Activated CD8-positive, alpha-beta memory T cell treated with anti-CD3 and anti-CD28 coated beads, Interleukin-2, amount 10 ng/mL, durations not matched to agents 7 days and 5 days (primary cell): ENCODE results near the gene TNFAIP8L1. TPM values are rescaled to one million over a fixed set of nuclear protein-coding genes. Genes with fewer than 3 reads are reported as not detected.
"Not testable (repeated sequence)": the region's sequence is repeated elsewhere in the genome, so short reads cannot be mapped to it uniquely, and the experiment has no call there.

Experiments used
- ATAC-seq: fragments of 150-1000 bp; cut with Tn5 transposase; one replicate; pipeline ENCODE4 v1.10.0; 2021; ENCODE audit warnings: moderate library complexity
- CTCF ChIA-PET: fragments of 350-600 bp; sonication (Branson Sonifier 250); formaldehyde crosslinking; loops from one replicate; lab custom pipeline; 2021; ENCODE audit warnings: antibody characterized with exemption; lab: Charles Lee
- DNase-seq: peaks from one replicate; pipeline ENCODE4 v3.0.0-alpha.2; 2020
- H3K27ac Mint-ChIP-seq: one replicate; pipeline ENCODE4 v1.8.0; 2021; ENCODE audit warnings: mild to moderate bottlenecking, mixed read lengths
- H3K27me3 Mint-ChIP-seq: one replicate; pipeline ENCODE4 v1.8.0; 2021; ENCODE audit warnings: mixed read lengths
- H3K36me3 Mint-ChIP-seq: one replicate; pipeline ENCODE4 v1.8.0; 2021; ENCODE audit warnings: mild to moderate bottlenecking, mixed read lengths
- H3K4me1 Mint-ChIP-seq: one replicate; pipeline ENCODE4 v1.8.0; 2021; ENCODE audit warnings: mixed read lengths
- H3K4me3 Mint-ChIP-seq: one replicate; pipeline ENCODE4 v1.8.0; 2021; ENCODE audit warnings: mild to moderate bottlenecking, moderate library complexity, mixed read lengths
- H3K9me3 Mint-ChIP-seq: one replicate; pipeline ENCODE4 v1.8.0; 2022; ENCODE audit warnings: low read depth, mixed read lengths
- total RNA-seq, 2 experiments: library from RNA; stranded (reverse); gene quantifications; one replicate each; pipeline ENCODE4 v1.2.3, GENCODE V29; 2021

The TNFAIP8L1 gene
- total RNA-seq, 2 experiments from 2014 or later, result 15.7 to 20.1 TPM

- Mint-ChIP-seq H3K36me3 (peaks cover 16% of the 10 kb centered on the region), H3K27me3 (no peaks in the 10 kb centered on the region), H3K4me1 (peaks cover 14% of the 10 kb centered on the region), H3K27ac (peak overlapping the region; percentile 62), H3K9me3 (no peaks in the 10 kb centered on the region), H3K4me3 (no peak overlapping the region)
- ATAC-seq (no peak), DNase-seq (no peak)
- CTCF ChIA-PET, result no interaction called here
Observed at GRCh38 chr19:4660993-4661392, 21.7 kb downstream of the TNFAIP8L1 start.

DNA sequence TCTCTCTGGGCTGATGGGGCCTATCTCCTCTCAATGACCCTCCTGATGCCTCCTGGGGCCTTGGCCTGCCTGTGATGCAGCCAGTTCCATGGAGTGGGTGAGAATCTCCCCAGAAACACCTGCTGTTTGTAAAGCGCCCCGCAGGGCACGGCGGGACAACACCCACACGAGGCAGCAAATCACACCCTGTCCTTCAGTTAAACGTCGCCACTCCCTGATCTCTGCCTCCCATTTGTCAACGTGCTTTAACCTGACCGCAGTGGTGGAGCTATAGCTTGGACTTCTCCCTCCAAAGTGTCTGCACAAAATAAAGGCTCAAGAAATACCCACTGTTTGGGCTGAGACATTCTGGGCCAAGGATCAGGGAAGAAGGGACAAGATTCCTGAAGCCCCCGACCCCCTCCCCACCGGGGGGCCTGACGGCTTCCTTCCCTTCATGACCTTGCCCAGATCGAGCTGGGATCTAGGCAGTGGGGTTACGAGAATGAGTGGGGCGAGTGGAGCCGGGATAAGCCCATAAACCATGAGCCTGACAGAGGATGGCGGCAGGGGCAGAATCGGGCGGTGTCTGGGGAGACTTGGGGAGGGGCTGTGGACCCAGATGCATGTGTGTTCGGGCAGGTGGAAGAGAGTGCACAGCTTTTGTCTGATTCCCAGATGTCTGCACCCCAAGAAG is 22.8 kb downstream of the TNFAIP8L1 start:
- H3K4me3 Mint-ChIP-seq, result no peak overlapping the region
- no peak for ATAC-seq
- H3K36me3 Mint-ChIP-seq, result peaks cover 19% of the 10 kb centered on the region
- no peak for DNase-seq
- H3K4me1 Mint-ChIP-seq, result peaks cover 12% of the 10 kb centered on the region
- H3K9me3 Mint-ChIP-seq, result no peaks in the 10 kb centered on the region
- no peak overlapping the region for H3K27ac Mint-ChIP-seq
- no peaks in the 10 kb centered on the region for H3K27me3 Mint-ChIP-seq
- CTCF ChIA-PET, result no interaction called here

- no peaks in the 10 kb centered on the region for H3K27me3 Mint-ChIP-seq
- H3K4me1 Mint-ChIP-seq, result peaks cover 12% of the 10 kb centered on the region
- CTCF ChIA-PET, result no interaction called here
- ATAC-seq (no peak), DNase-seq (no peak)
- peaks cover 19% of the 10 kb centered on the region for H3K36me3 Mint-ChIP-seq
- H3K27ac Mint-ChIP-seq, result no peak overlapping the region
- no peak overlapping the region for H3K4me3 Mint-ChIP-seq
- no peaks in the 10 kb centered on the region for H3K9me3 Mint-ChIP-seq
Observed at GRCh38 chr19:4662812-4663211, 23.5 kb downstream of the TNFAIP8L1 start.

GRCh38 chr19:4664642-4665041 is 25.3 kb downstream of the TNFAIP8L1 start:
- Mint-ChIP-seq H3K4me3 (no peak overlapping the region), H3K27me3 (no peaks in the 10 kb centered on the region), H3K36me3 (peaks cover 24% of the 10 kb centered on the region), H3K4me1 (peaks cover 27% of the 10 kb centered on the region), H3K9me3 (no peaks in the 10 kb centered on the region), H3K27ac (no peak overlapping the region)
- DNase-seq, result no peak
- CTCF ChIA-PET, result no interaction called here
- ATAC-seq, result no peak

DNA sequence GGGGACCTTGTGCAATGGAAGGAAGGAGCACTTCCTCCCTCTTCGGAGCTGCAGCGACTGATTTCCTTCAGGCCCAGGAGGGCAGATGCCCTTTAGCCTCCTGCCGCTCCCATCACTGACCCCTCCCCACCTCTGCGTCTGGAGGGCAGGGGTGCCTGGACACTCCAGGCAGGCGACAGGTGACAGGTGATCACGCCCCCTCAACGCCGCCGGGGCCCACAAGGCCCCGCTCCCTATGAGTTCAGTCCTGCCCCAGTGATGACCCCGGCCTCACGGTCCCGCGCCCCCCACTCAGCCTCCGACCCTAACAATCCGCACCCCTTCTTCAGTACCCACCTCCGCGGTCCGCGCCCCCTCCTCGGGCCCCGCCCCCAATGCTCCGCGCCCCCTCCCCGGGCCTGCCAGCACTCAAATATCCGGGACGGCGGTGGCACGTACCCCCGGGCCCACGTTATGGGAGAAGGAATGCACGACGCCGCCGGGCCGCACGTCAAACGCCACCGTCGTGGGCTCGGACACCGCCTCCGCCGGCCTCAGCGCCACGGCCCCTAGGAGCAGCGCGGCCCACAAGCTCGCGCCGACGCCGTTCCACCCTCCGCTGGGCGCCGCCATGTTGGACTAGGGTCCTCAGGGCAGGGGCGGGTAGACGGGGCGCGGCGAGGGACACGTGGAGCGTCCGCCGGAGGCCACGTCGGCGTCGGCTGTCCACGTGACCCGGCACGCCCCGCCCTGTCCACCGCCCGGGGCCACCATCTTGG is 30.6 kb downstream of the TNFAIP8L1 start, which contains the start of gene MYDGF:
MYDGF (minus strand) TSS at position 620 of the 758 bp plus-strand sequence; CDS start at position 612, 8 bp downstream.
- peak; percentile 99 for ATAC-seq
- Mint-ChIP-seq H3K27me3 (no peaks in the 10 kb centered on the region), H3K4me1 (peaks cover 19% of the 10 kb centered on the region), H3K36me3 (peaks cover 17% of the 10 kb centered on the region), H3K27ac (peak within 1 kb of the TSS; percentile 77), H3K9me3 (no peaks in the 10 kb centered on the region), H3K4me3 (peak within 1 kb of the TSS; percentile 83)
- DNase-seq, result peak; percentile 95
- CTCF ChIA-PET, result interaction anchor here (1.4 kb wide), 1 partner anchor 121 kb away, joined by 4 read pairs; the partner anchor contains the start of gene FEM1A

DNA sequence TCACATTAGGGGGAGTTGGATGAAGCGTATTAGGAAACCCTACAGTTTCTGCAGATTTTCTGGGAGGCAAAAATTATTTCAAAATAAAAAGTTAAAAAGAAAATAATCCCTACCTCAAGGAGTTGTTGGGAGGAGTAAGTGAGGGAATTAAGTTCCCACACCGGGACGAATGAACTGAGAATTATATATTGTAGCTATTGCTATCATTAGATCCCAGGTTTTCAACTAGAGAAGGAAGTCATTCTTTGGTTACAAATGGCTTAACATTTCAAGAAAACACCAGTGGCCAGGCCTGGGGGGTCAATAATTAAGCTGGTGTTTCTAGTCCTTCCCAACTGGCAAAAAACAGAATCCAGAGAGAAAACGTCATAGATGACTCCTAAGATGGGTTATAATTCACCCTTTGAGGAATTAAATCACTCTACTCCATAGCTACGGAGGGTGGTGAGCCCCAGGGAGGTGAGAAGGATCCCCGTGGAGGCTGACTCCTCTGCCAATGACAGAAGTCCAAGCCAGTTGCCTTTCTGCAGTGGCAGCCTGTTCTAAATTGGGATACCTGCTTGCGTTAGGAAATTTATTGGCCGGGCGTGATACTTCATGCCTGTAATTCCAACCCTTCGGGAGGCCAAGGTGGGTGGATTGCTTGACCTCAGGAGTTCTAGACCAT is 32.0 kb downstream of the TNFAIP8L1 start:
- ATAC-seq (no peak), DNase-seq (no peak)
- no peaks in the 10 kb centered on the region for H3K27me3 Mint-ChIP-seq
- H3K4me1 Mint-ChIP-seq, result peaks cover 16% of the 10 kb centered on the region
- H3K27ac Mint-ChIP-seq, result no peak overlapping the region
- CTCF ChIA-PET, result interaction anchor here (0.6 to 1.4 kb wide), 2 partner anchors 120 to 938 kb away, joined by 4 read pairs; partner anchors contain the start of gene FEM1A
- peak overlapping the region; percentile 4 for H3K4me3 Mint-ChIP-seq
- peaks cover 15% of the 10 kb centered on the region for H3K36me3 Mint-ChIP-seq
- no peaks in the 10 kb centered on the region for H3K9me3 Mint-ChIP-seq

GRCh38 chr19:4673216-4673615 is 33.9 kb downstream of the TNFAIP8L1 start:
- Mint-ChIP-seq H3K4me1 (peaks cover 14% of the 10 kb centered on the region), H3K4me3 (no peak overlapping the region), H3K36me3 (peaks cover 13% of the 10 kb centered on the region), H3K9me3 (no peaks in the 10 kb centered on the region), H3K27ac (no peak overlapping the region), H3K27me3 (no peaks in the 10 kb centered on the region)
- ATAC-seq, result no peak
- no peak for DNase-seq
- CTCF ChIA-PET, result interaction anchor here (0.8 to 0.9 kb wide), 2 partner anchors 40 to 68 kb away, joined by 3 to 4 read pairs; no protein-coding TSS in a partner anchor

DNA sequence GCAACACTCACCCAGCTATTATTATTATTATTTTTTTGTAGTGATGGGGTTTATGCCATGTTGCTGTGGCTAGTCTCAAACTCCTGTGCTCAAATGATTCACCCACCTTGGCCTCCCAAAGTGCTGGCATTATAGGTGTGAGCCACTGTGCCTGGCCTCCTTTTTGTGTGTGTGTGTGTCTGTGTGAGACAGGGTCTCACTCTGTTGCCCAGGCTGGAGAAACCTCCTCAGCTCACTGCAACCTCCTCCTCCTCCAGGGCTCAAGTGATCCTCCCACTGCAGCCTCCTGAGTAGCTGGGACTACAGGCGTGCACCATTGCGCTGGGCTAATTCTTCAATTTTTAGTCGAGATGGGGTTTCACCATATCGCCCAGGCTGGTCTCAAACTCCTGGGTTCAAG is 34.4 kb downstream of the TNFAIP8L1 start:
- CTCF ChIA-PET, result interaction anchor here (0.8 kb wide), 1 partner anchor 41 kb away, joined by 3 read pairs; no protein-coding TSS in a partner anchor
- no peak overlapping the region for H3K4me3 Mint-ChIP-seq
- no peaks in the 10 kb centered on the region for H3K27me3 Mint-ChIP-seq
- DNase-seq (no peak), ATAC-seq (no peak)
- no peaks in the 10 kb centered on the region for H3K9me3 Mint-ChIP-seq
- H3K4me1 Mint-ChIP-seq, result peaks cover 9% of the 10 kb centered on the region
- H3K27ac Mint-ChIP-seq, result no peak overlapping the region
- peaks cover 11% of the 10 kb centered on the region for H3K36me3 Mint-ChIP-seq

GRCh38 chr19:4675346-4675745 is 36.0 kb downstream of the TNFAIP8L1 start:
- no peak for DNase-seq
- Mint-ChIP-seq H3K27me3 (no peaks in the 10 kb centered on the region), H3K4me1 (no peaks in the 10 kb centered on the region), H3K9me3 (no peaks in the 10 kb centered on the region), H3K4me3 (no peak overlapping the region), H3K36me3 (peaks cover 8% of the 10 kb centered on the region), H3K27ac (no peak overlapping the region)
- CTCF ChIA-PET, result no interaction called here
- ATAC-seq, result no peak

DNA sequence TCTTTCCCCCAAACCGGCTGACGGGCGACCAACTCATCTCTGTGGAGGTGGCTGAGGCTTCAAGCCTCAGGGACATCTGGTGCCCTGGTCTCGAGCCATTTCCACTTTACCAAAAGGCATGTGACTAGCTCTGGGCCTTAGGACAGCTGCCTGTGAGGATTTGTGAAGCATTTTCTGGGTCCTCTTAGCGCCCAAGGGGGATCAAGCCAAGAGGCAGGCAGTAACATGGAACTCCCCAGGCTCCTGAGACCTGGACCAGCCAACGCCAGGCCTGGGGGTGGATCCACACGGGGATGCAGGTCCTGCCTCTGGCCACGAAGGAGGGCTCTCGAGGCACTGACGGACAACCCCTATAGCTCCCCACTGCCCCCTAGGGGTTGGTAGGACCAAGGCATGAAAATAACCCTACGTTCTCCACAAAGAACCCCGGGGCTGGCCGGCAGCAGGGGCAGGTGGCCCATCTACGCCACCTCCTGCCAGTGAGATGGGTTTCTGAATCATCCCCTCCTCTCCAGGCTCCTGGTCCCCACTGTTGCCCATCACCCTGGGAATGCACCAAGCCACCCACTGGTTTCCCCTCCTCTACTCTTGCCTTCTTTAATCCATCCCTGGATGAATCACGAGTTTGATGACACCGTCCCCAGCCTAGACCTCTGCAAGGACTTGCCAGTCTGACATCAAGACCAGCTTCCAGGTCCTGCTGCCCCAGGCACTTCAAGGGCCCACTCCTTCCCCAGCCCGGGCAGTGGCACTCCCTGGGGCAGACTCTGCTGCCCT is 37.8 kb downstream of the TNFAIP8L1 start:
- Mint-ChIP-seq H3K4me1 (no peaks in the 10 kb centered on the region), H3K4me3 (no peak overlapping the region), H3K36me3 (peaks cover 10% of the 10 kb centered on the region), H3K27ac (no peak overlapping the region), H3K27me3 (no peaks in the 10 kb centered on the region), H3K9me3 (no peaks in the 10 kb centered on the region)
- no peak for DNase-seq
- CTCF ChIA-PET, result interaction anchor here (1.3 to 2.2 kb wide), 2 partner anchors 12 to 41 kb away, joined by 3 to 7 read pairs; no protein-coding TSS in a partner anchor
- no peak for ATAC-seq

- ATAC-seq (peak; percentile 63), DNase-seq (no peak)
- no peak overlapping the region for H3K27ac Mint-ChIP-seq
- H3K4me1 Mint-ChIP-seq, result no peaks in the 10 kb centered on the region
- CTCF ChIA-PET, result no interaction called here
- H3K9me3 Mint-ChIP-seq, result no peaks in the 10 kb centered on the region
- H3K36me3 Mint-ChIP-seq, result peaks cover 12% of the 10 kb centered on the region
- no peaks in the 10 kb centered on the region for H3K27me3 Mint-ChIP-seq
- no peak overlapping the region for H3K4me3 Mint-ChIP-seq
Observed at GRCh38 chr19:4678881-4679790, 39.8 kb downstream of the TNFAIP8L1 start.

DNA sequence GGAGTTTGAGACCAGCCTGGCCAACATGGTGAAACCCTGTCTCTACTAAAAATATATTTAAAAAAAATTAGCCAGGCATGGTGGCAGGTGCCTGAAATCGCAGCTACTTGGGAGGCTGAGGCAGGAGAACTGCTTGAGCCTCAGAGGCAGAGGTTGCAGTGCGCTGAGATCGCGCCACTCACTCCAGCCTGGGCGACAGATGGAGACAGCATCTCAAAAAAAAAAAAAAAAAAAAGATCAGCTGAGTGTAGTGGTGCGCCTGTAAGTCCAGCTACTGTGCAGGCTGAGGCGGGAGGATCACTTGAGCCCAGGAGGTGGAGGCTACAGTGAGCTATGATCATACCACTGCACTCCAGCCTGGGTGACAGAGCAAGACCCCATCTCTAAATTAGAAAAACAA is 40.7 kb downstream of the TNFAIP8L1 start:
- CTCF ChIA-PET, result interaction anchor here (0.7 to 1.1 kb wide), 2 partner anchors 33 to 120 kb away, joined by 3 to 4 read pairs; no protein-coding TSS in a partner anchor
- ATAC-seq, H3K27me3 Mint-ChIP-seq, H3K4me1 Mint-ChIP-seq, H3K9me3 Mint-ChIP-seq, DNase-seq, H3K4me3 Mint-ChIP-seq, H3K27ac Mint-ChIP-seq: not testable (repeated sequence)
- H3K36me3 Mint-ChIP-seq, result peaks cover 12% of the 10 kb centered on the region
